Measurements from ENCODE around the gene GINS1.

Gene GINS1

DNA sequence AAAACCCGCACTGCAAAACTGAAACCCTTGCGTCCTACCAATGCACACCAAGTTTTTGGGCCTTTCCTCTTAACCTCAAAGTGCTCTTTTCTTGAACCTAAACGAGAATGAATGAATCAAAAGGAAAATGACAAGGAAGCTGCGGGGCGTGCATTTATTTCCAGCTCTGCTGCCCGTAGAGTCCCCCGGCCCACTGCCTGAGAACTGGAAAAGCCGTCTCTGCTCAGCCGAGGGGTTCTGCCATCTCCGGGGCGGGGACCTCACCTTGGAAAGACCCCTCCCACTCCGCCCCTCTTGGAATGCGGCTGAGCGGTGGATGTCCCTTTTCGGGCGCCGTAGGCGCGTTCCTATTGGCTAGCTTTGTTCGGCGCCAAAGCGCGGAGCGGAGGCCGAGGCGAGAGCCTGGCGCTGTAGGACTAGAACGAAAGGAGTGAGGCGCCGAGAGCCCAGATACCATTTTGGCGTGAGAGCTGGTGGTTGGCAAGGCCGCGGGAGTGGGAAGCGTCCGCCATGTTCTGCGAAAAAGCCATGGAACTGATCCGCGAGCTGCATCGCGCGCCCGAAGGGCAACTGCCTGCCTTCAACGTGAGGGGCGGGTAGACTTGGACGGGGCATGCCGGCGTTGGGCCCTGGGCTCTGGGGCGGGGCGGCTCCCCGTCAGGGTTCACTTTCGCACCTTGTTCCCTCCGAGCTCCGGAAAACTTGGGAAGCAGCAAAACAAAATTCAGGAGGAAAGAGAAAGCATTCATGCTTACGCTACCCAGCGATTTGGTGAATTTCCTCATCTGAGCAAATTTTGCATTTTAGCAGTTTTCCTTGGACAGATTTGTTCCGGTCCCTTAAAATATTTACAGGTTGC lies at the start of gene GINS1:
TSS of gene GINS1 (plus strand) at position 363 of the 859 bp plus-strand sequence. CDS start at position 511, 148 bp downstream.
- peak; percentile 91 for DNase-seq (ENCODE audit: low spot score)

DNA sequence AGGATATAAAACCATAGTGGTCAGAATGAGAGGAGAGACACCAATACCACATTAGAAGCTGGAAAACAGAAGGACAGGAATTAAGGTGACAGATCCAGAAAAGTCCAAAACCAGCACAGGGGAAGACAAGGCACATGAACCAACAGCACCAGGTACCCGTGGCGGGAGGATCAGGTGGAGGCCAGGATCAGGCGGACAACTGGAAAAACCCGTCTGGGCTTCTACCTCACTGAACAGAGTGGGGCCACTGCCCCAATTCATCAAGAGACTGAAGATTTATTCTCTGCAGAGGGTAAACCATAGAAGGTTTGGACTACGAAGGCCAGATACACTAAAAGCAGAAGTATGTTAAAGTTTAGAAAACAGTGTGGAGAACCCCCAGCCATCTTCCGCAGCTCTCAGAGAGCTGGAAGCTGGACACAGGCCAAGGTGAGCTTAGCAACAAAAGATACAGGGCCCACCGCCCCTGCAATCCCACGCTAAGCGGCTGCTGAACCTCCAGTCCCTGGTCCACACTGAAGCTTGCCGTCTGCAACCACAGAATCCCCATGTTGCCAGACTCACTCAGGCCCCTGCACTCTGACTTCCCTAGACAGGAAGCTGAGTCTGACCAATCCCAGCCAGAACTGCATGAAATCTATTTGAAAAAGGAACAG lies 46.7 kb upstream of the GINS1 start:
- DNase-seq (ENCODE audit: low spot score), result peak; percentile 36

- no peak for DNase-seq (ENCODE audit: low spot score)
Measured at GRCh38 chr20:25361287-25361683, 46.2 kb upstream of the GINS1 start.

GRCh38 chr20:25364180-25364788 lies 43.2 kb upstream of the GINS1 start:
- DNase-seq (ENCODE audit: low spot score), result no peak

DNA sequence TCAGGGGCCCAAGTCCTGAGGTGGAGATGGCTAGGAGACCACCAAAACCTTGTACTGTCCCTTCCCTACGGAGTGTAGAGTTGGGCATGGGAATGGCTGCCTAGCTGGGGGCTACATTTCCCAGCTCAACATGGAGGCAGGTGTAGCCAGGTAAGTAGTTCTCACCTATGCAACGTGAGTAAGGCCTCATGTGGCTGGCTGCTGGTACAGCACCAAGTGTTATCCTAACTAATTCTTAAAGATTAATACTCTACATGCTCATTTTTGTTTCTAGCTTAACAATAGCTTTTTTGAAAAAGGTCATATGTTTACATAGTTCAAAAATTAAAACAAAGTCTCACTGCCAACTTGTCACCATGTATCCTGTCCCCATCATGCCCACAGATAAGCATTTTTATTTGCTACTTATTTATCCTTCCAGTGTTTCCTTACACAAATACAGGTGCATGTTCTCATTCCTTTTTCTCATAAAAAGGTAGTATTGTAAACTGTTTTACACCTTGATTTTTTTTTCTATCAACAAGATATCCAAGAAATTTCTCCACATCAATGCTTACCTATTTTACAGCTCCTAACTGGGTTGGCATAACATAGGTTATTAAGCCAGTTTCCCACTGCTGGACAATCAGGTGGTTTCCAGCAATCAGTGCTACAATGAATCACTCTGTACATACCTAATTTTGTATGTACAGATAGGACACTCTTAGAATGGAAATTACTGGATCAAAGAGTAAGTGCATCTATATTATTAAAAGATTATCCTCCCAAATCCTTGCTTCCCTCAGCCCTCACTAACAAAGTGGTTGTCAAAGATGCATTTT lies 42.4 kb upstream of the GINS1 start:
- no peak for DNase-seq (ENCODE audit: low spot score)

DNA sequence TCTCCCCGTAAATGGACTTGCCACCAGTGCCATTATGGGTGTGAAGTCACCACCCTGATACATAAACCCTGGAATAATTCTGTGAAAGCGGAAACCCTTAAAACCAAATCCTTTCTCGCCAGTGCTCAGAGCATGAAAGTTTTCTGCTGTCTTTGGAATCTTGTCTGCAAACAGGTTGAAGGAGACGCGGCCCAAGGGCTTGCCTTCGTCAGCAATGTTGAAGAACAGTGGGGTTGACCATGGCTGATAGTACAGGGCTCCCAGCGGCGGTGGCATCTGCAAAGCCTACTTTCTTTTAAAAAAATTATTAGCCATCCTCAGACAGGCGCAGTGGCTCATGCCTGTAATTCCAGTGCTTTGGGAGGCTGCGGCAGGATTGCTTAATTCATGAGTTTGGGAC lies 38.9 kb upstream of the GINS1 start:
- DNase-seq (ENCODE audit: low spot score), result no peak

- no peak for DNase-seq (ENCODE audit: low spot score)
Measured at GRCh38 chr20:25368976-25369375, 38.5 kb upstream of the GINS1 start.

GRCh38 chr20:25369529-25369928 lies 37.9 kb upstream of the GINS1 start:
- DNase-seq (ENCODE audit: low spot score), result no peak

DNA sequence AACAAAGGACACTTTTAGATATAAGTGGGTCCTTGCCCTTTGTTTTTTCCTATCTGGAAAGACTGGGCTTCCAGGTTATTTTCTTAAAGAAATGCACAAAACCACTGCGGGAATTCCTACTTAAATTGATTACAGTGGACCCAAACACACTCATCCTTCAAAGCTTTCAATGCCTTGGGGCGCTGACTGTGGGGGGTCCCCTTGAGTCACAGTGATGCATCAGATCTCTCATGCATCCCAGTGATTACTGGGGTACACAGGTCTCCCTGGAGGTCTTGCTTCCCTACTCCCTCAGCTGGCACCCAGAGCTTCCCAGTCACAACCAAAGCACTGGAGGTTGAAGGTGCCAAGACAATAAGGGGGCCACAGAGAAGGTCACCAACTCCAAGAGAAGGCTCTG lies 37.5 kb upstream of the GINS1 start:
- no peak for DNase-seq (ENCODE audit: low spot score)

- DNase-seq (ENCODE audit: low spot score), result peak; percentile 59
Measured at GRCh38 chr20:25372584-25373336, 34.7 kb upstream of the GINS1 start.

- DNase-seq (ENCODE audit: low spot score), result no peak
Measured at GRCh38 chr20:25374842-25375241, 32.6 kb upstream of the GINS1 start.

DNA sequence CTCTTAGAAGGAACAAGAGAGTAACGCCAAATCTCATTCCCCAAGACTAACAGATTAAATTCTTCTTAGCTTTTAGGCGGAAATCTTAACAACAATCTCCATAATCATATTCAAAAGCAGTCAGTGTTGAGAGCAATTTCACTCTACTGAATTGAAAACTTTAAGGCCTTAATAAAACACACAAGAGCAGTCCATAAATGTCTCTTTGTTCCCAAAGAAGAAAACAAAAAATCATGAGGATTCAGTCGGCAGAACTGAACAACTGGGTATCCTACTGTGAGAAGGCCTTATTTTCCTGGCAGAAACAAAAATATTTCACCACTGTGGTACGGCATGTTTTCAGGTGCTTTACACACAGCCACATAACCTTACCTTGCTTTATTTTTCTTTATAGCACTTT lies 31.2 kb upstream of the GINS1 start:
- no peak for DNase-seq (ENCODE audit: low spot score)

DNA sequence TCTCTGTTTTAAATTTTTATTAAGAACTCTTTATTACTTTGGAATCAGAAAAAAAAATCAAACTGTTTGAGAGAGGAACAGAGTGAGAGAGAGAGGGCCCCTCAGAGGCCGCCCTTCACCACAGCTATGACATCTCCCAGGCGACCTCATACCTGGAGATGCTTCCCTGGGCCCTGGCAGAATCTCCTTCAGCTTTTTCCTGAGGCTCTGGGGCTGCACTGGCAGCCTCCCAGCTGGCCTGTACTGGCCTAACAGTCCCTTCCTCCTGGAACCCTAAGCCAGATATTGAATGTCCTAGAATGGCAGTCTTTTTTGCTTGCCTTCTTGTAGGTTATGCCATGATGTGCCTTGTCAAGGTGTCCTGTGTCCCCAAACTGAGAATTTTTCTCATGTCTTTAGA lies 30.6 kb upstream of the GINS1 start:
- DNase-seq (ENCODE audit: low spot score), result no peak

- DNase-seq (ENCODE audit: low spot score), result no peak
Measured at GRCh38 chr20:25378189-25378883, 29.1 kb upstream of the GINS1 start.

- DNase-seq (ENCODE audit: low spot score), result no peak
Measured at GRCh38 chr20:25378884-25379733, 28.4 kb upstream of the GINS1 start.

- no peak for DNase-seq (ENCODE audit: low spot score)
Measured at GRCh38 chr20:25380945-25381614, 26.4 kb upstream of the GINS1 start.

GRCh38 chr20:25382704-25383370 lies 24.6 kb upstream of the GINS1 start:
- no peak for DNase-seq (ENCODE audit: low spot score)

- DNase-seq (ENCODE audit: low spot score), result peak; percentile 39
Measured at GRCh38 chr20:25389401-25389857, 18.0 kb upstream of the GINS1 start.

Measured in AG08396 (cell line).